ENCODE results near the gene CLEC2B. TPM values are rescaled to one million over a fixed set of nuclear protein-coding genes. Genes with fewer than 3 reads are reported as not detected.

Gene CLEC2B
- total RNA-seq, 4 donors from 2014 or later: 3.3 to 11.3 (median 7.6) TPM

DNA sequence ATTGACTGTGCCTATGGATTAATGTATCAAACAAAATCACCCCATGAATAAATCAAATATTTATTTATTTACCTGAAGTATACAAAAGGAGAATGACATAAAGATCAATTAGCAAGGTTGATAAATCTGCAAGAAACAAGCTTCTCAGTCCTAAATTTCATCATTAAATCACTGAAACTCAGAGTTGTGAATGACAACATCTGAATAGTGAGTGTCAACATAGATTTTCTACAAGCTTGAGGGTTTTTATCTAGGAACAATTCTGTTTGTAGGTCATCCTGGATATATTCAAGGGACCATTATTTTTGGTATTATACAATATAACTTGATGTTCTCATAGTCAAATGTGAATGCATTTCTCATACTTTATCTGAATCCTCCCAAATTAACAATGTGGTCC is 59.3 kb downstream of the CLEC2B start:
- Histone ChIP-seq H3K4me1 (no peaks in the 10 kb centered on the region), H3K9me3 (no peaks in the 10 kb centered on the region), H3K27me3 (peaks cover 0 to 11% (median 0%) of the 10 kb centered on the region in 4 donors), H3K36me3 (no peaks in the 10 kb centered on the region), H3K27ac (replicated peaks in 1 of 4) (no peak overlapping the region), H3K4me3 (no peak overlapping the region)
- TF ChIP-seq EP300 (IDR thresholded peaks at IDR 0.05): no peak
- no peak for TF ChIP-seq CTCF (IDR thresholded peaks at IDR 0.05)
- TF ChIP-seq POLR2A (IDR thresholded peaks at IDR 0.05; ENCODE audit: low read depth): no peak
- no peak for TF ChIP-seq POLR2AphosphoS5 (IDR thresholded peaks at IDR 0.05)
- no peak for DNase-seq (ENCODE audit: extremely low spot score)
- intact Hi-C loops (cut with DNase I): loop anchor here (10.0 kb wide), 1 partner anchor 115 kb away; no protein-coding TSS in a partner anchor

GRCh38 chr12:9809338-9809737 is 59.8 kb downstream of the CLEC2B start:
- intact Hi-C loops (cut with DNase I): no loop called here
- peaks cover 0 to 9% (median 0%) of the 10 kb centered on the region in 4 donors for H3K27me3 ChIP-seq
- WGBS: 49% methylated on average over 4 of the region's 4 CpGs
- H3K4me3 ChIP-seq: no peak overlapping the region
- H3K9me3 ChIP-seq: no peaks in the 10 kb centered on the region
- no peak overlapping the region for H3K27ac ChIP-seq (replicated peaks in 1 of 4)
- no peak for TF ChIP-seq POLR2AphosphoS5 (IDR thresholded peaks at IDR 0.05)
- TF ChIP-seq CTCF (IDR thresholded peaks at IDR 0.05): no peak
- no peak for TF ChIP-seq POLR2A (IDR thresholded peaks at IDR 0.05; ENCODE audit: low read depth)
- no peak for TF ChIP-seq EP300 (IDR thresholded peaks at IDR 0.05)
- no peaks in the 10 kb centered on the region for H3K36me3 ChIP-seq
- no peaks in the 10 kb centered on the region for H3K4me1 ChIP-seq
- DNase-seq (ENCODE audit: extremely low spot score): no peak

DNA sequence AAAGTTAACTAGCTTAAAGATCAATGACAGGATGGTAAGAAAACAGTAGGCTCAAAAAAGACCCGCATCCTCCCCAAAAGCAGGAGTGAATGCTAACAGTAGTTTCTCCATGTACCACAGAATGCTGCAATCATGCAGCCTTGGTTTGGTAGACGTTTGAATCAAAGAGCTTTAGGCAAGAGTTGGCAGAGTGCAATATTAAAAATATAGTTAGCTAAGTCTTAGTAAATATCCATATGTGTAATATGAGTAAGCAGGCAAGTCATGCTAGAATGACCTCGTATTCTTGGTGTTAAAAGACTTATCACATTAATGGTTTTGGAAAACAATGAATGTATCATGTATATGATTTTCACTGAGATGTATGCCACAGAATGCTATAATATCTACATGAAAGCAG is 60.6 kb downstream of the CLEC2B start:
- WGBS: 75% methylated on average over 3 of the region's 3 CpGs
- no peak for DNase-seq (ENCODE audit: extremely low spot score)
- intact Hi-C loops (cut with DNase I): no loop called here
- H3K27ac ChIP-seq (replicated peaks in 1 of 4): no peak overlapping the region
- TF ChIP-seq CTCF (IDR thresholded peaks at IDR 0.05) (no peak), EP300 (IDR thresholded peaks at IDR 0.05) (no peak), POLR2AphosphoS5 (IDR thresholded peaks at IDR 0.05) (no peak), POLR2A (IDR thresholded peaks at IDR 0.05; ENCODE audit: low read depth) (no peak)
- H3K27me3 ChIP-seq: peaks cover 0 to under 1% (median 0%) of the 10 kb centered on the region in 4 donors
- no peaks in the 10 kb centered on the region for H3K36me3 ChIP-seq
- no peak overlapping the region for H3K4me3 ChIP-seq
- H3K9me3 ChIP-seq: no peaks in the 10 kb centered on the region
- H3K4me1 ChIP-seq: no peaks in the 10 kb centered on the region

GRCh38 chr12:9806714-9807113 is 62.4 kb downstream of the CLEC2B start:
- Histone ChIP-seq H3K4me3 (no peak overlapping the region), H3K27ac (replicated peaks in 1 of 4) (no peak overlapping the region), H3K27me3 (no peaks in the 10 kb centered on the region), H3K9me3 (no peaks in the 10 kb centered on the region), H3K36me3 (no peaks in the 10 kb centered on the region), H3K4me1 (no peaks in the 10 kb centered on the region)
- intact Hi-C loops (cut with DNase I): no loop called here
- WGBS: 79% methylated on average over 4 of the region's 4 CpGs
- TF ChIP-seq CTCF (IDR thresholded peaks at IDR 0.05): no peak
- TF ChIP-seq POLR2AphosphoS5 (IDR thresholded peaks at IDR 0.05): no peak
- TF ChIP-seq POLR2A (IDR thresholded peaks at IDR 0.05; ENCODE audit: low read depth): no peak
- no peak for TF ChIP-seq EP300 (IDR thresholded peaks at IDR 0.05)
- no peak for DNase-seq (ENCODE audit: extremely low spot score)

DNA sequence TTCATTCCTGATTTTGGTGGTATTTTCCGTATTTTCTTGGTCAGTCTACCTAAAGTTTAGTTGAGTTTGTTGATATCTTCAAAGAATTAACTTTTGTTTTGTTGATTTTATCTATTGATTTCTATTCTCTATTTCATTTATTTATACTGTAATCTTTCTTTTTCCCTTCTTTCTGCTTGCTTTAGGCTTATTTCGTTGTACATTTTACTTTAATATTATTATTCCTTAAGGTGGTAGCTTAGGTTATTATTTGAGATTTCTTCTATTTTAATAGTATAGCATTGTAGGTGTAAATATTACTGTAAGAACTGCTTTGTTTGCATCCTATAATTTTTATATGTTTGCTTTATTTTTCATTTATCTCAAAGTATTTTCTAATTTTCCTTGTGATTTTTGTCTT is 63.3 kb downstream of the CLEC2B start:
- no peak for DNase-seq (ENCODE audit: extremely low spot score)
- no peak for TF ChIP-seq POLR2A (IDR thresholded peaks at IDR 0.05; ENCODE audit: low read depth)
- no peak for TF ChIP-seq POLR2AphosphoS5 (IDR thresholded peaks at IDR 0.05)
- no peak for TF ChIP-seq CTCF (IDR thresholded peaks at IDR 0.05)
- TF ChIP-seq EP300 (IDR thresholded peaks at IDR 0.05): no peak
- 88% methylated on average over 2 of the region's 2 CpGs for WGBS
- H3K27ac ChIP-seq (replicated peaks in 1 of 4): no peak overlapping the region
- H3K4me3 ChIP-seq: no peak overlapping the region
- no peaks in the 10 kb centered on the region for H3K36me3 ChIP-seq
- intact Hi-C loops (cut with DNase I): no loop called here
- H3K9me3 ChIP-seq: no peaks in the 10 kb centered on the region
- H3K4me1 ChIP-seq: no peaks in the 10 kb centered on the region
- H3K27me3 ChIP-seq: no peaks in the 10 kb centered on the region

Data from esophagus muscularis mucosa (tissue), 4 donors.